Retinal pigment epithelial cell (primary cell): Measurements from ENCODE around the gene CADPS2.

Source experiments
- DNase-seq: peaks from one replicate; pipeline ENCODE4 v3.0.0-alpha.2; 2010; ENCODE audit warnings: low read depth
- H3K4me3 ChIP-seq: 2 replicates; pipeline ENCODE4 v1.5.1; 2011; ENCODE audit warnings: mild to moderate bottlenecking, low read length, control low read depth, moderate library complexity
- TF ChIP-seq, protein P1 (sequence below): conservative IDR thresholded peaks from 2 replicates; pipeline ENCODE4 v1.5.1; 2011; ENCODE audit warnings: low read depth, low read length, control low read depth, inconsistent platforms

The CADPS2 gene

DNA sequence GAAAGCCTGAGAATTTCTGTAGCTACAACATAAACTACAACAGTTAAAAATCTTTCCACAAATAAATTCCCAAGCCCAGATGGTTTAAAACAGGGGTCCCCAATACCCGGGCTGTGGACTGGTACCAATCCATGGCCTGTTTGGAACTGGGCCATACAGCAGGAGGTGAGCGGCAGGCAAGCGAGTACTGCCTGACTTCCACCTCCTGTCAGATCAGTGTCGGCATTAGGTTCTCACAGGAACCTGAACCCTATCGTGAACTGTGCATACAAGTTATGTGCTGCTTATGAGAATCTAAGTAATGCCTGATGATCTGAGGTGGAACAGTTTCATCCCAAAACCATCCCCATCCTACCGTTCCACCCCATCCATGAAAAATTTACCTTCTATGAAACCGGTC is 421.0 kb downstream of the CADPS2 start:
- H3K4me3 ChIP-seq: no peak overlapping the region
- TF ChIP-seq, protein P1, sequence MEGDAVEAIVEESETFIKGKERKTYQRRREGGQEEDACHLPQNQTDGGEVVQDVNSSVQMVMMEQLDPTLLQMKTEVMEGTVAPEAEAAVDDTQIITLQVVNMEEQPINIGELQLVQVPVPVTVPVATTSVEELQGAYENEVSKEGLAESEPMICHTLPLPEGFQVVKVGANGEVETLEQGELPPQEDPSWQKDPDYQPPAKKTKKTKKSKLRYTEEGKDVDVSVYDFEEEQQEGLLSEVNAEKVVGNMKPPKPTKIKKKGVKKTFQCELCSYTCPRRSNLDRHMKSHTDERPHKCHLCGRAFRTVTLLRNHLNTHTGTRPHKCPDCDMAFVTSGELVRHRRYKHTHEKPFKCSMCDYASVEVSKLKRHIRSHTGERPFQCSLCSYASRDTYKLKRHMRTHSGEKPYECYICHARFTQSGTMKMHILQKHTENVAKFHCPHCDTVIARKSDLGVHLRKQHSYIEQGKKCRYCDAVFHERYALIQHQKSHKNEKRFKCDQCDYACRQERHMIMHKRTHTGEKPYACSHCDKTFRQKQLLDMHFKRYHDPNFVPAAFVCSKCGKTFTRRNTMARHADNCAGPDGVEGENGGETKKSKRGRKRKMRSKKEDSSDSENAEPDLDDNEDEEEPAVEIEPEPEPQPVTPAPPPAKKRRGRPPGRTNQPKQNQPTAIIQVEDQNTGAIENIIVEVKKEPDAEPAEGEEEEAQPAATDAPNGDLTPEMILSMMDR: no peak
- DNase-seq: no peak

GRCh38 chr7:122463631-122464030 is 422.6 kb downstream of the CADPS2 start:
- TF ChIP-seq, protein P1: no peak
- DNase-seq: no peak
- H3K4me3 ChIP-seq: no peak overlapping the region

GRCh38 chr7:122460936-122461335 is 425.3 kb downstream of the CADPS2 start:
- DNase-seq: no peak
- H3K4me3 ChIP-seq: no peak overlapping the region
- TF ChIP-seq, protein P1: no peak

- DNase-seq: no peak
- TF ChIP-seq, protein P1: no peak
- H3K4me3 ChIP-seq: no peak overlapping the region
Measured at GRCh38 chr7:122457969-122458368, 428.3 kb downstream of the CADPS2 start.

DNA sequence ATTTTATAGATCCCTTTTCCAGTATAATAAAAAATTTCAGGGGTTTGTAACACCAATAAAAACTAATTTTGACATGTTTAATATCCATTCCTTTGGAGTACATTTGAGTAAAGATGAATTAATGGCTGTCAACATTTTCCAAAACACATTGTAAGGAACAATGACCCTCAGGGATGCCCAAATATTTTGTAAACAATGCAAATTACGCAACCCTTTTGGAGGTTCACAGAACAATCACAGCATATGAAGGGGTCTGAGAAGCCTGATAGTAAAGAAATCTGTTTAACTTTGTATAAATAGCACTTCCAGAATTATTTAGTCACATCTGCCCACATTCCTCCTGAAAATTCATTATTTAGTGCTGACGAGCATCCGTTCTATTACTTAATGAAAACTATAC is 428.9 kb downstream of the CADPS2 start:
- TF ChIP-seq, protein P1: no peak
- no peak overlapping the region for H3K4me3 ChIP-seq
- DNase-seq: no peak

GRCh38 chr7:122454776-122455507 is 431.3 kb downstream of the CADPS2 start:
- no peak for DNase-seq
- H3K4me3 ChIP-seq: no peak overlapping the region
- TF ChIP-seq, protein P1: no peak

- H3K4me3 ChIP-seq: no peak overlapping the region
- DNase-seq: no peak
- TF ChIP-seq, protein P1: no peak
Measured at GRCh38 chr7:122453432-122453831, 432.8 kb downstream of the CADPS2 start.
